ENCODE measurements around the gene SLC12A9.

- TF ChIP-seq, protein P1, sequence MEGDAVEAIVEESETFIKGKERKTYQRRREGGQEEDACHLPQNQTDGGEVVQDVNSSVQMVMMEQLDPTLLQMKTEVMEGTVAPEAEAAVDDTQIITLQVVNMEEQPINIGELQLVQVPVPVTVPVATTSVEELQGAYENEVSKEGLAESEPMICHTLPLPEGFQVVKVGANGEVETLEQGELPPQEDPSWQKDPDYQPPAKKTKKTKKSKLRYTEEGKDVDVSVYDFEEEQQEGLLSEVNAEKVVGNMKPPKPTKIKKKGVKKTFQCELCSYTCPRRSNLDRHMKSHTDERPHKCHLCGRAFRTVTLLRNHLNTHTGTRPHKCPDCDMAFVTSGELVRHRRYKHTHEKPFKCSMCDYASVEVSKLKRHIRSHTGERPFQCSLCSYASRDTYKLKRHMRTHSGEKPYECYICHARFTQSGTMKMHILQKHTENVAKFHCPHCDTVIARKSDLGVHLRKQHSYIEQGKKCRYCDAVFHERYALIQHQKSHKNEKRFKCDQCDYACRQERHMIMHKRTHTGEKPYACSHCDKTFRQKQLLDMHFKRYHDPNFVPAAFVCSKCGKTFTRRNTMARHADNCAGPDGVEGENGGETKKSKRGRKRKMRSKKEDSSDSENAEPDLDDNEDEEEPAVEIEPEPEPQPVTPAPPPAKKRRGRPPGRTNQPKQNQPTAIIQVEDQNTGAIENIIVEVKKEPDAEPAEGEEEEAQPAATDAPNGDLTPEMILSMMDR (conservative IDR thresholded peaks at IDR 0.05; ENCODE audit: low read depth in 2 of 2), result no peak; a peak in 1 of 4 replicates
- TF ChIP-seq EZH2 (IDR thresholded peaks at IDR 0.05; ENCODE audit: low read depth, unreplicated experiment), result no peak
- peak; percentile 72 for TF ChIP-seq CREB1 (CRISPR knock-in tag; IDR thresholded peaks at IDR 0.05; ENCODE audit: low read depth)
- TF ChIP-seq EZH2phosphoT487 (IDR thresholded peaks at IDR 0.05; ENCODE audit: unreplicated experiment), result no peak
- TF ChIP-seq, protein P2, sequence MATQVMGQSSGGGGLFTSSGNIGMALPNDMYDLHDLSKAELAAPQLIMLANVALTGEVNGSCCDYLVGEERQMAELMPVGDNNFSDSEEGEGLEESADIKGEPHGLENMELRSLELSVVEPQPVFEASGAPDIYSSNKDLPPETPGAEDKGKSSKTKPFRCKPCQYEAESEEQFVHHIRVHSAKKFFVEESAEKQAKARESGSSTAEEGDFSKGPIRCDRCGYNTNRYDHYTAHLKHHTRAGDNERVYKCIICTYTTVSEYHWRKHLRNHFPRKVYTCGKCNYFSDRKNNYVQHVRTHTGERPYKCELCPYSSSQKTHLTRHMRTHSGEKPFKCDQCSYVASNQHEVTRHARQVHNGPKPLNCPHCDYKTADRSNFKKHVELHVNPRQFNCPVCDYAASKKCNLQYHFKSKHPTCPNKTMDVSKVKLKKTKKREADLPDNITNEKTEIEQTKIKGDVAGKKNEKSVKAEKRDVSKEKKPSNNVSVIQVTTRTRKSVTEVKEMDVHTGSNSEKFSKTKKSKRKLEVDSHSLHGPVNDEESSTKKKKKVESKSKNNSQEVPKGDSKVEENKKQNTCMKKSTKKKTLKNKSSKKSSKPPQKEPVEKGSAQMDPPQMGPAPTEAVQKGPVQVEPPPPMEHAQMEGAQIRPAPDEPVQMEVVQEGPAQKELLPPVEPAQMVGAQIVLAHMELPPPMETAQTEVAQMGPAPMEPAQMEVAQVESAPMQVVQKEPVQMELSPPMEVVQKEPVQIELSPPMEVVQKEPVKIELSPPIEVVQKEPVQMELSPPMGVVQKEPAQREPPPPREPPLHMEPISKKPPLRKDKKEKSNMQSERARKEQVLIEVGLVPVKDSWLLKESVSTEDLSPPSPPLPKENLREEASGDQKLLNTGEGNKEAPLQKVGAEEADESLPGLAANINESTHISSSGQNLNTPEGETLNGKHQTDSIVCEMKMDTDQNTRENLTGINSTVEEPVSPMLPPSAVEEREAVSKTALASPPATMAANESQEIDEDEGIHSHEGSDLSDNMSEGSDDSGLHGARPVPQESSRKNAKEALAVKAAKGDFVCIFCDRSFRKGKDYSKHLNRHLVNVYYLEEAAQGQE (IDR thresholded peaks at IDR 0.05; ENCODE audit: unreplicated experiment), result no peak
- peak; percentile 96 for TF ChIP-seq POLR2AphosphoS5 (IDR thresholded peaks at IDR 0.05; ENCODE audit: low read depth)
- TF ChIP-seq ZNF331 (CRISPR knock-in tag; IDR thresholded peaks at IDR 0.05; ENCODE audit: low read depth), result no peak
- no peak for TF ChIP-seq JUNB (IDR thresholded peaks at IDR 0.05; ENCODE audit: unreplicated experiment)
- no peak for TF ChIP-seq STAT1 (IDR thresholded peaks at IDR 0.05; ENCODE audit: unreplicated experiment)
- TF ChIP-seq ZNF114 (CRISPR knock-in tag; IDR thresholded peaks at IDR 0.05), result no peak
- no peak for TF ChIP-seq NANOG (IDR thresholded peaks at IDR 0.05; ENCODE audit: borderline replicate concordance)
- TF ChIP-seq, protein P3, sequence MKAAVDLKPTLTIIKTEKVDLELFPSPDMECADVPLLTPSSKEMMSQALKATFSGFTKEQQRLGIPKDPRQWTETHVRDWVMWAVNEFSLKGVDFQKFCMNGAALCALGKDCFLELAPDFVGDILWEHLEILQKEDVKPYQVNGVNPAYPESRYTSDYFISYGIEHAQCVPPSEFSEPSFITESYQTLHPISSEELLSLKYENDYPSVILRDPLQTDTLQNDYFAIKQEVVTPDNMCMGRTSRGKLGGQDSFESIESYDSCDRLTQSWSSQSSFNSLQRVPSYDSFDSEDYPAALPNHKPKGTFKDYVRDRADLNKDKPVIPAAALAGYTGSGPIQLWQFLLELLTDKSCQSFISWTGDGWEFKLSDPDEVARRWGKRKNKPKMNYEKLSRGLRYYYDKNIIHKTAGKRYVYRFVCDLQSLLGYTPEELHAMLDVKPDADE (IDR thresholded peaks at IDR 0.05), result peak; percentile 78
Observed at GRCh38 chr7:100874577-100875355, 22.3 kb downstream of the SLC12A9 start, which contains the start of gene SRRT.

Data from GM23338 (cell line).